H1 (cell line): Measurements from ENCODE around the gene UBB. TPM values are rescaled to one million over a fixed set of nuclear protein-coding genes. Genes with fewer than 3 reads are reported as not detected.

Experiments used
- CREB1 ChIP-seq: IDR thresholded peaks from 2 replicates; pipeline ENCODE4 v1.6.1; 2012; ENCODE audit warnings: inconsistent platforms
- GTF2F1 ChIP-seq: IDR thresholded peaks from 2 replicates; pipeline ENCODE4 v1.6.1; 2012; ENCODE audit warnings: low read depth, low read length, improper control_type of control experiment, borderline replicate concordance
- NRF1 ChIP-seq: IDR thresholded peaks from 2 replicates; pipeline ENCODE4 v1.6.1; 2011; ENCODE audit warnings: mild to moderate bottlenecking, low read depth, low read length, improper control_type of control experiment
- RBBP5 ChIP-seq: IDR thresholded peaks from 2 replicates; pipeline ENCODE4 v1.7.1; 2012; ENCODE audit warnings: low read depth, mild to moderate bottlenecking, inconsistent platforms, low read length, moderate library complexity, borderline replicate concordance
- SP2 ChIP-seq: IDR thresholded peaks from 2 replicates; pipeline ENCODE4 v1.6.1; 2012; ENCODE audit warnings: mild to moderate bottlenecking, low read length, inconsistent platforms
- TEAD4 ChIP-seq: IDR thresholded peaks from 2 replicates; pipeline ENCODE4 v1.6.1; 2012; ENCODE audit warnings: low read depth, low read length, inconsistent platforms, mixed read lengths
- polyA plus RNA-seq, 7 experiments: library from polyadenylated mRNA; depleted of rRNA in 3 of 7; stranded (reverse) in 5 of 7; unstranded in 2 of 7; fragments of >200 nt in 5 of 7; fragments of 200-250 nt in 2 of 7; gene quantifications; 1 replicate in 5 of 7; 2 replicates in 1 of 7; 4 replicates in 1 of 7; pipeline versions ENCODE4 v1.2.1 to v1.2.3, GENCODE V29; 2011 to 2013; ENCODE audit warnings: missing spikeins in 2 of 7, mixed read lengths in 2 of 7
- total RNA-seq: library from RNA; stranded (reverse); fragmentation: NEBNext Ultra II Directional; extraction: Animal tissue kit (Norgen Biotek cat#: 25700); gene quantifications from 2 replicates; pipeline ENCODE4 v1.2.1, GENCODE V29; 2021

The UBB gene
- total and polyA plus RNA-seq, 2 of the 8 experiments (the other 6 are each of a cell fraction or from before 2014, with no cell fraction given): 1,597 to 1,605 TPM

- no peak for TF ChIP-seq RBBP5
- no peak for TF ChIP-seq NRF1
- no peak for TF ChIP-seq TEAD4
- TF ChIP-seq GTF2F1: no peak
- TF ChIP-seq CREB1: no peak
- TF ChIP-seq SP2: no peak
Measured at GRCh38 chr17:16339402-16339801, 41.5 kb upstream of the UBB start (continued).
